K562 (cell line): ENCODE data around the gene NAPB. TPM values are rescaled to one million over a fixed set of nuclear protein-coding genes. Genes with fewer than 3 reads are reported as not detected.

ENCODE experiments used
- ATAC-seq: fragments of 200-7000 bp; cut with Tn5 transposase; 3 replicates; pipeline ENCODE4 v1.9.1; 2020; ENCODE audit warnings: moderate library complexity
- BruUV-seq: library from RNA; stranded (reverse); fragments of 400-500 nt; replicated peaks from 2 replicates; lab custom pipeline; 2021; lab: Mats Ljungman, UMichigan
- CTCF ChIA-PET: fragments of 300-600 bp; formaldehyde crosslinking; extraction: SDS; loops from one replicate; lab custom pipeline; 2021; ENCODE audit warnings: low intra/inter-chr PET ratio; lab: Yijun Ruan, JAX
- POLR2A ChIA-PET: fragments of 300-600, 350-650 bp; sonication (Branson Sonifier 250); formaldehyde crosslinking; extraction: SDS; loops from one replicate; lab custom pipeline; 2021; ENCODE audit warnings: antibody characterized with exemption, inconsistent platforms; lab: Yijun Ruan, JAX
- DNase-seq, 4 experiments: peaks; one replicate each; pipeline versions ENCODE4 v3.0.0 to v3.0.0-alpha.2; 2011 to 2018; ENCODE audit warnings: low spot score in 3 of 4, mixed read lengths in 3 of 4; ENCODE audit errors: extremely low read depth in 1 of 4
- FAIRE-seq: peaks from 2 replicates; lab custom pipeline; 2011; peaks lifted over from hg19 to GRCh38; lab: Jason Lieb, UNC
- H2AFZ ChIP-seq: 2 replicates; pipeline ENCODE4 v1.6.0; 2011; ENCODE audit warnings: low read depth, low read length, control low read depth, inconsistent platforms
- H3K27ac ChIP-seq: fragments of 200-600 bp; 3 replicates; pipeline ENCODE4 v1.8.0; 2011; ENCODE audit warnings: low read depth, mild to moderate bottlenecking, control low read depth, inconsistent platforms, low read length, moderate library complexity, mixed read lengths; ENCODE audit errors: extremely low read depth
- H3K27me3 ChIP-seq, 2 experiments: fragments of 300-600 bp in 1 of 2; 2 replicates in 1 of 2; 3 replicates in 1 of 2; pipeline versions ENCODE4 v1.6.0 to v1.8.0; 2011; ENCODE audit warnings: inconsistent platforms in 2 of 2, low read length in 2 of 2, mild to moderate bottlenecking in 1 of 2, mixed read lengths in 1 of 2, moderate library complexity in 1 of 2; ENCODE audit not compliant: control insufficient read depth in 2 of 2, insufficient read depth in 2 of 2
- H3K36me3 ChIP-seq: fragments of 300-600 bp; 3 replicates; pipeline ENCODE4 v1.8.0; 2011; ENCODE audit warnings: mild to moderate bottlenecking, low read length, inconsistent platforms; ENCODE audit not compliant: control insufficient read depth, insufficient read depth
- H3K4me1 ChIP-seq, 2 experiments: fragments of 200-600 bp in 1 of 2; replicated peaks in 1 of 2; 2 replicates in 1 of 2; 3 replicates in 1 of 2; pipeline versions ENCODE4 v1.5.1 to v1.8.0; 2011; ENCODE audit warnings: inconsistent platforms in 2 of 2, low read length in 2 of 2, mild to moderate bottlenecking in 1 of 2, mixed read lengths in 1 of 2, moderate library complexity in 1 of 2; ENCODE audit not compliant: control insufficient read depth in 2 of 2, insufficient read depth in 2 of 2
- H3K4me2 ChIP-seq: 2 replicates; pipeline ENCODE4 v1.6.1; 2011; ENCODE audit warnings: low read length, control low read depth, inconsistent platforms, mixed read lengths; ENCODE audit not compliant: insufficient read depth
- H3K4me3 ChIP-seq: fragments of 200-600 bp; sonication (generic), shearing (Covaris generic); 2 replicates; pipeline ENCODE4 v1.5.1; 2016; ENCODE audit warnings: control low read depth, inconsistent platforms
- H3K79me2 ChIP-seq: fragments of 200-600 bp; 3 replicates; pipeline ENCODE4 v1.8.0; 2011; ENCODE audit warnings: low read length, inconsistent platforms; ENCODE audit not compliant: control insufficient read depth, insufficient read depth
- H3K9ac ChIP-seq, 2 experiments: 2 replicates each; pipeline versions ENCODE4 v1.6.0 to v1.6.1; 2011; ENCODE audit warnings: low read depth in 2 of 2, low read length in 2 of 2, control low read depth in 1 of 2, inconsistent platforms in 1 of 2, mild to moderate bottlenecking in 1 of 2, mixed read lengths in 1 of 2; ENCODE audit not compliant: insufficient read depth in 1 of 2
- H3K9me1 ChIP-seq: one replicate; pipeline ENCODE4 v1.6.0; 2011; ENCODE audit warnings: inconsistent platforms, mild to moderate bottlenecking, low read length, moderate library complexity; ENCODE audit not compliant: control insufficient read depth, insufficient read depth
- H3K9me3 ChIP-seq: replicated peaks from 2 replicates; pipeline ENCODE4 v1.5.1; 2011; ENCODE audit warnings: low read depth, low read length, inconsistent platforms; ENCODE audit not compliant: control insufficient read depth, insufficient read depth
- H4K20me1 ChIP-seq: replicated peaks from 2 replicates; pipeline ENCODE4 v1.6.1; 2011; ENCODE audit warnings: low read length, inconsistent platforms, mixed read lengths; ENCODE audit not compliant: control insufficient read depth, insufficient read depth
- HDAC2 ChIP-seq: fragments of 450-650 bp; IDR thresholded peaks from 2 replicates; pipeline ENCODE4 v1.6.1; 2016; ENCODE audit warnings: mild to moderate bottlenecking
- KDM2B ChIP-seq: fragments of 250-450 bp; sonication (Bioruptor Pico); IDR thresholded peaks from 2 replicates; pipeline ENCODE4 v1.8.0; 2021; ENCODE audit warnings: mild to moderate bottlenecking, moderate library complexity
- KLF16 ChIP-seq: IDR thresholded peaks from 2 replicates; pipeline ENCODE4 v1.6.1; 2016; ENCODE audit warnings: antibody characterized with exemption
- RHOXF2B ChIP-seq: fragments of 250-450 bp; sonication (Bioruptor Pico); conservative IDR thresholded peaks from 2 replicates; pipeline ENCODE4 v1.5.1; 2021
- SNIP1 ChIP-seq: fragments of 450-650 bp; IDR thresholded peaks from 2 replicates; pipeline ENCODE4 v1.7.1; 2017; ENCODE audit warnings: low read depth, mild to moderate bottlenecking
- TBL1XR1 ChIP-seq, 2 experiments: IDR thresholded peaks; 2 replicates each; pipeline ENCODE4 v1.6.1; 2012; ENCODE audit warnings: improper control_type of control experiment in 2 of 2, low read length in 2 of 2, mild to moderate bottlenecking in 1 of 2
- ZBTB7A ChIP-seq: IDR thresholded peaks from 2 replicates; pipeline ENCODE4 v1.6.1; 2011; ENCODE audit warnings: low read depth, mild to moderate bottlenecking, low read length, moderate library complexity, borderline replicate concordance; ENCODE audit not compliant: control insufficient read depth
- ZNF124 ChIP-seq: sonication (generic); formaldehyde crosslinking; IDR thresholded peaks from 2 replicates; pipeline ENCODE4 v1.8.1; 2022; ENCODE audit warnings: missing genetic modification reagents
- WGBS: fragments of 100-300 bp; shearing (Covaris generic); methylation state at CpG from one replicate; pipeline ENCODE4 v1.1.6; 2016; ENCODE audit warnings: low coverage, mixed read lengths; ENCODE audit not compliant: insufficient coverage; ENCODE audit errors: missing lambda C conversion rate; 5-methylcytosine and 5-hydroxymethylcytosine counted together
- in situ Hi-C: fragments of 300-500 bp; cut with MboI; formaldehyde crosslinking; loops from 4 replicates; pipeline ENCODE4 v1.15.0; 2018; ENCODE audit warnings: inconsistent platforms, mixed read lengths
- intact Hi-C: fragments of 100-400 bp; cut with micrococcal nuclease; formaldehyde crosslinking; loops from 2 replicates; pipeline ENCODE4 v1.14.2; 2022
- polyA plus RNA-seq, 8 experiments: library from polyadenylated mRNA; depleted of rRNA in 4 of 8; stranded (reverse) in 5 of 8; unstranded in 3 of 8; fragments of >200 nt; fragmentation: Nextera tagmentation in 2 of 8; fragmentation: Illumina TruSeq in 1 of 8; extraction: Ambion mirVana in 2 of 8; extraction: Trizol in 1 of 8; gene quantifications; 2 replicates each; pipeline versions ENCODE4 v1.2.1 to v1.2.3, GENCODE V29; 2011 to 2014; ENCODE audit warnings: inconsistent platforms in 1 of 8, missing spikeins in 1 of 8
- total RNA-seq, 7 experiments: library from RNA; depleted of rRNA in 6 of 7; stranded (reverse); fragments of >200 nt in 6 of 7; fragmentation: Illumina TruSeq in 2 of 7; extraction: Trizol in 2 of 7; gene quantifications; 2 replicates each; pipeline versions ENCODE4 v1.2.1 to v1.2.3, GENCODE V29; 2011 to 2021; ENCODE audit warnings: low replicate concordance in 1 of 7
- TF ChIP-seq, protein P1 (sequence below): fragments of 450-650 bp; formaldehyde crosslinking; IDR thresholded peaks from 2 replicates; pipeline ENCODE4 v1.4.0; 2020; ENCODE audit warnings: mild to moderate bottlenecking
- TF ChIP-seq, protein P2 (sequence below): sonication (generic); formaldehyde crosslinking; IDR thresholded peaks from 2 replicates; pipeline ENCODE4 v1.8.1; 2023; ENCODE audit warnings: mild to moderate bottlenecking, missing genetic modification reagents
- TF ChIP-seq, protein P3 (sequence below): sonication (generic); formaldehyde crosslinking; IDR thresholded peaks from 2 replicates; pipeline ENCODE4 v1.8.1; 2022; ENCODE audit warnings: missing genetic modification reagents
- TF ChIP-seq, protein P4 (sequence below): IDR thresholded peaks from 2 replicates; pipeline ENCODE4 v1.6.1; 2016; ENCODE audit warnings: missing genetic modification characterization, missing compliant biosample characterization

NAPB gene
- total and polyA plus RNA-seq, 9 of the 15 experiments (the other 6 are each of a cell fraction or from before 2014, with no cell fraction given), result 1.4 to 7.7 (median 5.2) TPM

DNA sequence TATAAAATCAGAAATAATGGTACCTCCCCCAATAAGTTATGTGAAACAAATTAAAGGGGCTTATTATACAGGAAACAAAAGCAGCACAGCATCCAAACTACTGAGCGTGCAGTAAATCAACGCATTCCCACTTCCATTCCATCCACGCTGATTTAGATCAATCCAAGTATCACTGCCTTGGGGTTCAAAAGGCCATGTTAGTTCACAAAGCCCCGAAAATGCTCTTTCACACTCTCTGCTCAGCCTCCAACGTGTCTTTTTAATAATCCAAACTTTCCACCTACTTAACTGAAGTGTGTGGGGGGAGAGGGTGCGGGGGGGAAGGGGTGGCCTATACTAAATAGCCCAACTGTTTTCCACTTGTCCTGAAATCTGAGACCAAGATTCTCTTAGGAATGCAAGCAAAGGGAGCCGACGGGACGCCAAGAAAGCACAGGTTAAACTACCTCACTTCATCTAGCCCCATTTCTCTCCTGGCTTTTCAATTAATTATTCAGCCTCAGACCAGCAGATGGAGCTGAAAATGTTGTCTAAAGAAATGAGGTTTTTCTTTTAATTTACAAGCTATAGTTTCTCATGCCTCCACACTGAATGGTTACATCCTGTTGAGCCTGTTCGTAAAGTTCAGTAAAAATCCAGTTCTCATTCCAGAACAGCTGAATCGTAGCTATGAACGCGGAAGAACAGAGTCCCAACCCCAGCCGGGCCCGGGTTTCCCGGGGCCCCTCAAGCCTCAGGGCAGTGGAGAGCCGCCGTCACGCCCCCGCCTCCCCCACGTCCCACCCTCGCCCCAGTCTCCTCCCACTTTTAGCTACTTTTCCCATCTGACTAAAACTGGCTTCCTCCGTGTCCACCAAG is 71.7 kb downstream of the NAPB start:
- H3K9me3 ChIP-seq, result no peaks in the 10 kb centered on the region
- H3K4me3 ChIP-seq, result peak overlapping the region; percentile 95
- in situ Hi-C loops (loop anchor here (10.0 kb wide), 1 partner anchor 295 kb away; no protein-coding TSS in a partner anchor), intact Hi-C loops (loop anchor here (1.0 to 10.0 kb wide), 3 partner anchors 12 to 295 kb away; no protein-coding TSS in a partner anchor)
- peaks cover 18% of the 10 kb centered on the region for H4K20me1 ChIP-seq
- 14% methylated on average over 15 of the region's 23 CpGs for WGBS
- peak overlapping the region; percentile 99 for H3K4me2 ChIP-seq
- H3K27me3 ChIP-seq, result no peaks in the 10 kb centered on the region
- DNase-seq (peak in 3 of 4 experiments; percentile 72 to 78 (median 77)), ATAC-seq (peak; percentile 73), FAIRE-seq (peak; percentile 72)
- H3K4me1 ChIP-seq, result peaks cover 9 to 12% of the 10 kb centered on the region in 2 experiments; a peak in 4 of 5 replicates
- peak overlapping the region; percentile 92 for H2AFZ ChIP-seq
- H3K27ac ChIP-seq, result peak overlapping the region; percentile 95
- BruUV-seq, result no TSS peak
- ChIA-PET POLR2A (interaction anchor here (0.6 to 2.2 kb wide), 17 partner anchors 9 to 648 kb away, joined by 3 to 14 read pairs (median 3); partner anchors contain the start of gene NAPB), CTCF (no interaction called here)
- peak overlapping the region; percentile 89 to 98 for H3K9ac ChIP-seq
- peaks cover 23% of the 10 kb centered on the region; the same call in 2 of the 3 replicates for H3K36me3 ChIP-seq
- no peaks in the 10 kb centered on the region for H3K9me1 ChIP-seq
- peaks cover 42% of the 10 kb centered on the region for H3K79me2 ChIP-seq
- TF ChIP-seq ZBTB7A (peak; percentile 57; the same call in 1 of the 2 replicates), HDAC2 (peak; percentile 11; the same call in 1 of the 2 replicates), KLF16 (no peak), RHOXF2B (CRISPR knock-in tag) (no peak), TBL1XR1 (IDR thresholded peaks at IDR 0.05; ENCODE audit: low read length in 2 of 2) (no peak), SNIP1 (no peak), KDM2B (no peak), ZNF124 (CRISPR knock-in tag) (no peak)
- TF ChIP-seq, protein P1, sequence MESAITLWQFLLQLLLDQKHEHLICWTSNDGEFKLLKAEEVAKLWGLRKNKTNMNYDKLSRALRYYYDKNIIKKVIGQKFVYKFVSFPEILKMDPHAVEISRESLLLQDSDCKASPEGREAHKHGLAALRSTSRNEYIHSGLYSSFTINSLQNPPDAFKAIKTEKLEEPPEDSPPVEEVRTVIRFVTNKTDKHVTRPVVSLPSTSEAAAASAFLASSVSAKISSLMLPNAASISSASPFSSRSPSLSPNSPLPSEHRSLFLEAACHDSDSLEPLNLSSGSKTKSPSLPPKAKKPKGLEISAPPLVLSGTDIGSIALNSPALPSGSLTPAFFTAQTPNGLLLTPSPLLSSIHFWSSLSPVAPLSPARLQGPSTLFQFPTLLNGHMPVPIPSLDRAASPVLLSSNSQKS (CRISPR knock-in tag), result no peak
- TF ChIP-seq, protein P2, sequence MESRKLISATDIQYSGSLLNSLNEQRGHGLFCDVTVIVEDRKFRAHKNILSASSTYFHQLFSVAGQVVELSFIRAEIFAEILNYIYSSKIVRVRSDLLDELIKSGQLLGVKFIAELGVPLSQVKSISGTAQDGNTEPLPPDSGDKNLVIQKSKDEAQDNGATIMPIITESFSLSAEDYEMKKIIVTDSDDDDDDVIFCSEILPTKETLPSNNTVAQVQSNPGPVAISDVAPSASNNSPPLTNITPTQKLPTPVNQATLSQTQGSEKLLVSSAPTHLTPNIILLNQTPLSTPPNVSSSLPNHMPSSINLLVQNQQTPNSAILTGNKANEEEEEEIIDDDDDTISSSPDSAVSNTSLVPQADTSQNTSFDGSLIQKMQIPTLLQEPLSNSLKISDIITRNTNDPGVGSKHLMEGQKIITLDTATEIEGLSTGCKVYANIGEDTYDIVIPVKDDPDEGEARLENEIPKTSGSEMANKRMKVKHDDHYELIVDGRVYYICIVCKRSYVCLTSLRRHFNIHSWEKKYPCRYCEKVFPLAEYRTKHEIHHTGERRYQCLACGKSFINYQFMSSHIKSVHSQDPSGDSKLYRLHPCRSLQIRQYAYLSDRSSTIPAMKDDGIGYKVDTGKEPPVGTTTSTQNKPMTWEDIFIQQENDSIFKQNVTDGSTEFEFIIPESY (CRISPR knock-in tag), result no peak
- TF ChIP-seq, protein P3, sequence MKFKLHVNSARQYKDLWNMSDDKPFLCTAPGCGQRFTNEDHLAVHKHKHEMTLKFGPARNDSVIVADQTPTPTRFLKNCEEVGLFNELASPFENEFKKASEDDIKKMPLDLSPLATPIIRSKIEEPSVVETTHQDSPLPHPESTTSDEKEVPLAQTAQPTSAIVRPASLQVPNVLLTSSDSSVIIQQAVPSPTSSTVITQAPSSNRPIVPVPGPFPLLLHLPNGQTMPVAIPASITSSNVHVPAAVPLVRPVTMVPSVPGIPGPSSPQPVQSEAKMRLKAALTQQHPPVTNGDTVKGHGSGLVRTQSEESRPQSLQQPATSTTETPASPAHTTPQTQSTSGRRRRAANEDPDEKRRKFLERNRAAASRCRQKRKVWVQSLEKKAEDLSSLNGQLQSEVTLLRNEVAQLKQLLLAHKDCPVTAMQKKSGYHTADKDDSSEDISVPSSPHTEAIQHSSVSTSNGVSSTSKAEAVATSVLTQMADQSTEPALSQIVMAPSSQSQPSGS (CRISPR knock-in tag), result no peak
- TF ChIP-seq, protein P4, sequence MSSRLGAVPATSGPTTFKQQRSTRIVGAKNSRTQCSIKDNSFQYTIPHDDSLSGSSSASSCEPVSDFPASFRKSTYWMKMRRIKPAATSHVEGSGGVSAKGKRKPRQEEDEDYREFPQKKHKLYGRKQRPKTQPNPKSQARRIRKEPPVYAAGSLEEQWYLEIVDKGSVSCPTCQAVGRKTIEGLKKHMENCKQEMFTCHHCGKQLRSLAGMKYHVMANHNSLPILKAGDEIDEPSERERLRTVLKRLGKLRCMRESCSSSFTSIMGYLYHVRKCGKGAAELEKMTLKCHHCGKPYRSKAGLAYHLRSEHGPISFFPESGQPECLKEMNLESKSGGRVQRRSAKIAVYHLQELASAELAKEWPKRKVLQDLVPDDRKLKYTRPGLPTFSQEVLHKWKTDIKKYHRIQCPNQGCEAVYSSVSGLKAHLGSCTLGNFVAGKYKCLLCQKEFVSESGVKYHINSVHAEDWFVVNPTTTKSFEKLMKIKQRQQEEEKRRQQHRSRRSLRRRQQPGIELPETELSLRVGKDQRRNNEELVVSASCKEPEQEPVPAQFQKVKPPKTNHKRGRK (tag), result no peak
